Omental fat pad (tissue), 4 donors: ENCODE data around the gene KLF11. TPM values are rescaled to one million over a fixed set of nuclear protein-coding genes. Genes with fewer than 3 reads are reported as not detected.

Experiments
- ATAC-seq: fragments of 150-250 bp; one replicate; pipeline ENCODE4 v1.9.1; 2016; ENCODE audit warnings: mild to moderate bottlenecking, moderate library complexity; ENCODE audit not compliant: low FRiP score
- DNase-seq: peaks from one replicate; pipeline ENCODE4 v3.0.0-alpha.2; 2019; ENCODE audit warnings: low spot score
- CTCF ChIP-seq, 3 donors: fragments of 450-650 bp; IDR thresholded peaks; one replicate each; pipeline ENCODE4 v1.5.1; 2016 to 2017; ENCODE audit warnings: antibody characterized with exemption in 3 of 3, mild to moderate bottlenecking in 3 of 3, moderate library complexity in 2 of 3
- total RNA-seq, 4 donors: library from RNA; depleted of rRNA; stranded (reverse); fragments of >200 nt; gene quantifications; one replicate each; pipeline ENCODE4 v1.1.0, GENCODE V29; 2016

KLF11 gene
- total RNA-seq, 4 donors from 2014 or later, result 35.8 to 63.6 (median 37.3) TPM

- no peak for DNase-seq
Measured at GRCh38 chr2:10071176-10071575, 27.8 kb downstream of the KLF11 start.

GRCh38 chr2:10071595-10071994 lies 28.2 kb downstream of the KLF11 start:
- no peak for TF ChIP-seq CTCF (IDR thresholded peaks at IDR 0.05)
- no peak for ATAC-seq
- DNase-seq, result no peak

More at GRCh38 chr2:10071176-10071575, 27.8 kb downstream of the KLF11 start:
- TF ChIP-seq CTCF (IDR thresholded peaks at IDR 0.05), result no peak
- ATAC-seq, result no peak

- DNase-seq, result peak; percentile 75
- TF ChIP-seq CTCF (IDR thresholded peaks at IDR 0.05), result peak in 2 of 3 donors; percentile 9 to 74
- peak; percentile 95 for ATAC-seq
Measured at GRCh38 chr2:10072656-10073480, 29.5 kb downstream of the KLF11 start.

GRCh38 chr2:10073706-10074105 lies 30.4 kb downstream of the KLF11 start:
- ATAC-seq (no peak), DNase-seq (no peak)
- no peak for TF ChIP-seq CTCF (IDR thresholded peaks at IDR 0.05)

GRCh38 chr2:10075101-10075500 lies 31.8 kb downstream of the KLF11 start:
- no peak for TF ChIP-seq CTCF (IDR thresholded peaks at IDR 0.05)
- ATAC-seq (no peak), DNase-seq (no peak)

GRCh38 chr2:10075571-10076209 lies 32.3 kb downstream of the KLF11 start:
- TF ChIP-seq CTCF (IDR thresholded peaks at IDR 0.05), result no peak
- DNase-seq, result no peak

More at GRCh38 chr2:10075571-10076209, 32.3 kb downstream of the KLF11 start:
- no peak for ATAC-seq
